H1 (cell line): Measurements from ENCODE around the gene CWC15. TPM values are rescaled to one million over a fixed set of nuclear protein-coding genes. Genes with fewer than 3 reads are reported as not detected.

ENCODE experiments used
- ASH2L ChIP-seq: fragments of 200-600, 300-600 bp; sonication (generic); IDR thresholded peaks from one replicate; pipeline ENCODE4 v1.7.1; 2017; ENCODE audit warnings: low read length
- CEBPB ChIP-seq: IDR thresholded peaks from 2 replicates; pipeline ENCODE4 v1.6.1; 2012; ENCODE audit warnings: low read depth, low read length
- CHD7 ChIP-seq: fragments of 300-600 bp; sonication (generic); IDR thresholded peaks from 2 replicates; pipeline ENCODE4 v1.7.1; 2012; ENCODE audit warnings: low read length, moderate library complexity, mild to moderate bottlenecking, inconsistent platforms; ENCODE audit not compliant: insufficient replicate concordance
- HDAC2 ChIP-seq, 2 experiments: fragments of 300-600 bp in 1 of 2; sonication (generic) in 1 of 2; IDR thresholded peaks; 2 replicates each; pipeline ENCODE4 v1.6.1; 2011 to 2012; ENCODE audit warnings: low read depth in 2 of 2, low read length in 2 of 2, mild to moderate bottlenecking in 2 of 2, moderate library complexity in 2 of 2, borderline replicate concordance in 1 of 2, inconsistent platforms in 1 of 2
- MAFK ChIP-seq: IDR thresholded peaks from 2 replicates; pipeline ENCODE4 v1.6.1; 2012; ENCODE audit warnings: low read depth, mild to moderate bottlenecking, improper control_type of control experiment, low read length
- RFX5 ChIP-seq: IDR thresholded peaks from 2 replicates; pipeline ENCODE4 v1.6.1; 2011; ENCODE audit warnings: low read depth, low read length, improper control_type of control experiment, borderline replicate concordance
- SIN3A ChIP-seq, 2 experiments: IDR thresholded peaks in 1 of 2; conservative IDR thresholded peaks in 1 of 2; 2 replicates each; pipeline ENCODE4 v1.6.1; 2011 to 2012; ENCODE audit warnings: low read length in 2 of 2, improper control_type of control experiment in 1 of 2, low read depth in 1 of 2, mild to moderate bottlenecking in 1 of 2
- SIX5 ChIP-seq: IDR thresholded peaks from 2 replicates; pipeline ENCODE4 v1.6.1; 2011; ENCODE audit warnings: mild to moderate bottlenecking, low read depth, low read length
- polyA plus RNA-seq, 7 experiments: library from polyadenylated mRNA; depleted of rRNA in 3 of 7; stranded (reverse) in 5 of 7; unstranded in 2 of 7; fragments of >200 nt in 5 of 7; fragments of 200-250 nt in 2 of 7; gene quantifications; 1 replicate in 5 of 7; 2 replicates in 1 of 7; 4 replicates in 1 of 7; pipeline versions ENCODE4 v1.2.1 to v1.2.3, GENCODE V29; 2011 to 2013; ENCODE audit warnings: missing spikeins in 2 of 7, mixed read lengths in 2 of 7
- total RNA-seq: library from RNA; stranded (reverse); fragmentation: NEBNext Ultra II Directional; extraction: Animal tissue kit (Norgen Biotek cat#: 25700); gene quantifications from 2 replicates; pipeline ENCODE4 v1.2.1, GENCODE V29; 2021
- TF ChIP-seq, protein P1 (sequence below): IDR thresholded peaks from 2 replicates; pipeline ENCODE4 v1.6.1; 2012; ENCODE audit warnings: inconsistent platforms

The CWC15 gene
- total and polyA plus RNA-seq, 2 of the 8 experiments (the other 6 are each of a cell fraction or from before 2014, with no cell fraction given): 15.7 to 59.4 TPM

- no peak for TF ChIP-seq CHD7
- TF ChIP-seq RFX5: no peak
- no peak for TF ChIP-seq MAFK
- no peak for TF ChIP-seq CEBPB
- no peak for TF ChIP-seq SIX5
- no peak for TF ChIP-seq SIN3A (conservative IDR thresholded peaks at IDR 0.05 in 1 of 2, IDR thresholded peaks at IDR 0.05 in 1 of 2; ENCODE audit: low read depth in 1 of 2, low read length in 2 of 2)
- no peak for TF ChIP-seq ASH2L
- TF ChIP-seq, protein P1, sequence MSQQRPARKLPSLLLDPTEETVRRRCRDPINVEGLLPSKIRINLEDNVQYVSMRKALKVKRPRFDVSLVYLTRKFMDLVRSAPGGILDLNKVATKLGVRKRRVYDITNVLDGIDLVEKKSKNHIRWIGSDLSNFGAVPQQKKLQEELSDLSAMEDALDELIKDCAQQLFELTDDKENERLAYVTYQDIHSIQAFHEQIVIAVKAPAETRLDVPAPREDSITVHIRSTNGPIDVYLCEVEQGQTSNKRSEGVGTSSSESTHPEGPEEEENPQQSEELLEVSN: no peak
- TF ChIP-seq HDAC2 (IDR thresholded peaks at IDR 0.05; ENCODE audit: borderline replicate concordance in 1 of 2, low read depth in 2 of 2, low read length in 2 of 2): no peak
Measured at GRCh38 chr11:95014184-95014821, 40.9 kb upstream of the CWC15 start (continued).
